Stimulated activated CD8-positive, alpha-beta memory T cell treated with anti-CD3 and anti-CD28 coated beads, Interleukin-15, amount 100 ng/mL, for 24 hours (primary cell): ENCODE data around the gene AGBL1.

Experiments used
- DNase-seq: peaks from one replicate; pipeline ENCODE4 v3.0.0-alpha.2; 2020; ENCODE audit warnings: low read depth

The AGBL1 gene

DNA sequence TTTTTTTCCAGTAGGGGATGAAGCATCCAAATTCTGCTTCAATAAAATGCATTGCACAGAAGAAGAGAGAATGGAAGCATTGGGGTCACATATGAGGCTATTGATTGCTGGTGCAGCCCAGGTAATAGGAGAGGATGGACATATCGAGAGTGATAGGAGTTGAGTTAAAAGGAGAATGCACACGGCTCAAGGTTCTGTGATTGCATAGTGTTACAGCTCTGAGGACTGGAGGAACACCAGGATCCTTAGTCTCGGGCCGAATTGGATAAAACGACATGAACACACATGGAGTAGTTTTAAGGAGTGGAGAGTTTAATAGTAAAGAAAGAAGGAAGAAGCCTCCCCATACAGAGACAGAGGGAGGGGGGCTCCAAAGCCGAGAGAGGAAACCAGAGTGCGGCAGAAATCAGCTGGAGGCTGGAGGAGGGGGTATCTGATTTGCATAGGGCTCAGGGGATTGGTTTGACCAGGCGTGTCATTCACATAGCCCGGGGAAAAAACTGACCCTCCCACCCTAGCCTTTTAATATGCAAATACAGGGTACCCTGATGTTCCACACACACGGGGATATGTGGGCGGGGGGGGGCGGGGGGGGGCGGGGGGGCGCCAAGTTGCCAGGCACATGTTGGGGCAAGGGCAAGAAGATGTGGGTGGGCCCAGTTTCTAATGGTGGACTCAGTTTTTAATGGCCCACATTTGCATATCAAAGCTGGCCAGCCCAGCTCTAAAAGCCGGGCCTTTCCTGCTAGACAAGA, 156.9 kb downstream of the AGBL1 start:
- DNase-seq, result no peak

DNA sequence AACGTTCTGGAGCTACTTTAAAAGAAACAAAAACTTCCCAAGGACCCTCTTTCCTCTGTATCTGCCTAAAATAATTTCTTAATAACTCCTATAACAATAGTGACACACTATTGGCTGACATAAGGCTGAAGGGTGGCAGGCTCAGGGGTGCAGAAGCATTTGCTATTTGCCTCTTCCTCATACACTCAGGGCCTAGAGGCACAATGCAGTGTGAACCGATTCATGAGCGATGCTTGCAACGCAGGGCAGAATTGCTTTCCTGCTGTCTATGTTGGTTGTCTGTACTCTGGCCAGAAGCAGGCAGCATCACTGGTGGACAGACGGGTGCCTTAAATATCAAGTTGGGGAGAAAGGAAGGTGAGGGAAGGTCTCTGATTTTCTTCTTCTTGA, 157.4 kb downstream of the AGBL1 start:
- DNase-seq, result no peak

DNA sequence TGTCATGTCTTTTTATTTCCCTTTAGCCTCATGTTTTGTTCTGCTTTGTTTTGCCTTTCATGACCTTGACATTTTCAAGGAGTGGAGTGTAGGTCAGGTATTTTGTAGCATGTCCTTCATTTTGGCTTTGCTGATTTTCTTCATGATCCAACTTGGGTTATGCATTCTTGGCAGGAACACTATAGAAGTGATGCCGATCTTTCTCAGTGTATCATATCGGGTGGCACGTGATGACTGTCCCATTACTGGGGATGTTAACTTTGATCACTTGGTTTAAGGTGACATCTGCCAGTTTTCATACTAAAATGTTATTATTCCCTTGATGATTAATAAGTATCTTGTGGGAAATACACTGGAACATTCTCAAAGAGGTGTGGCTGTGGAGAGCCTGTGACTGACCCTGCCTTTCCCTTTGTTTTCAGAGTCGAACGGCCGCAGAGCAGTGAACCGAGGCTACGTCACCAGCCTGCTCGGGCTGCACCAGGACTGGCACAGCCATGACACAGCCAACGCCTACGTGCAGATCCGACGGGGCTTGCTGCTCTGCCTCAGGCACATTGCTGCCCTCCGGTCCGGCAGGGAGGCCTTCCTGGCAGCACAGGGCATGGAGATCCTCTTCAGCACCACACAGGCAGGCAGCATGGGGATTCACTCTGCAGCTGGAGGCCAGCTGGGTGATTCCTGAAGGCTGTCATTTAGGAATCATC, 167.7 kb downstream of the AGBL1 start:
- DNase-seq, result no peak

DNA sequence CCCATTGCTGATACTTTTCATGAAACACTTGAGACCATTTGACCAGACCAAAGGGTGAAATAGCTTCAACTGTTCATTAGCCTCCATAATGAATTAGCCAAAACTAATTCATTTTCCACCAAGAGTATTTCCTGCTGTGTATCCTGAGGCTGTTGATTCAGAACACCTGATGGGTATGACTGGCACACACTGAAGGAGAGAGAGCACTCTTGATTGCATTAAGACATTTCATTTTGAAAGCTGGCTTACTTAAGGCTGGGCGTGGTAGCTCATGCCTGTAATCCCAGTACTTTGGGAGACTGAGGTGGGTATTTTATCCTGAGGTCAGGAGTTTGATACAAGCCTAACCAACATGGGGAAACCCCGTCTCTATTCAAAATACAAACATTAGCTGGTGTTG, 175.6 kb downstream of the AGBL1 start:
- DNase-seq, result no peak

DNA sequence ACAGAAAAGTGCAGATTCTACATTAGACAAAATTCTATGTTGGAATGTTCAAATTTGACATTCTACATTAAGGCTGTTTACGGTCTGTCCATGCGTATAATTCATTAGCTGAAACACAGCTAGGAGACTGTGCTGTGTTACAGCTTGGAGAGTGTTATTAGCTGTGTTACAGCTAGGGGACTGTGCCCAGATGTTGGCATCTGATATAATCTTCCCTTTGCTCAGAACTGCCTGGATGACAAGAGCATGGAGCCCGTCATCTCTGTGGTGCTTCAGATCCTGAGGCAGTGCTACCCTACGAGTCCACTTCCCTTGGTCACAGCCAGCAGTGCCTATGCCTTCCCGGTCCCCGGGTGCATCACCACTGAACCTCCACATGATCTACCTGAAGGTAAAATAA, 177.0 kb downstream of the AGBL1 start:
- DNase-seq, result no peak

DNA sequence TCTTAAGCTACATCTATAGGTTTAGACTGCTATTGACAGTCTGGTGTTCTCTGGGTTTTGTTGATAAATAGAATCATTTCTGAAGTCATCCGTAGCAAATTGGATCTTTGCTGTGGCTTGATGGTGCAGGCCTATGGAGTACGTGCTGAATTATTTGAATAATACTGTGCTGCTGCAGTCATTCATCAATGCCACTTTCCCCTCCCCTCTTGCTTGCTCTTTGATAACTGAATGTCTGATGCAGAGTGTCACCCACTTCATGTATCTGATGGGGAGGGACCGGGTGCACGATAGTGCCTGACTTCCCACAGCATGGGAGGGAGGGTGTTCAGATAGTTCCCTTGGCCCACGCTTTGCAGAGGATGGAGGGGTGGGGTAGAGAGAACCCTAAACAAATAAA, 179.9 kb downstream of the AGBL1 start:
- DNase-seq, result no peak

DNA sequence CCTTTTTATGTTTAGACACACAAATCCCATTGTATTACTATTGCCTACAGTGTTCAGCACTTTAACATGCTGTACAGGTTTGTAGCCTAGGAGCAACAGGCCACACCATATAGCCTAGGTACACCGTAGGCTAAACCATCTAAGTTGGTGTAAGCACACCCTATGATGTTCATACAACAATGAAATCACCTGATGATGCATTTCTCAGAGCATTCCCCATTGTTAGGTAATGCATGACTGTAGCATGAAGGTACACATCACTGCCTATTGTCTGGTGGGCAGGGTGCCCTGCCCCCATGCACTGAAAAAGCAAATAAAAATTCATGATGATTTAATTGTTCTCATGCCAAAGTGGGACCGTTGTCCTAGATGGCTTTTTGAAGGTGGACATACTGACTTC, 183.6 kb downstream of the AGBL1 start:
- no peak for DNase-seq

DNA sequence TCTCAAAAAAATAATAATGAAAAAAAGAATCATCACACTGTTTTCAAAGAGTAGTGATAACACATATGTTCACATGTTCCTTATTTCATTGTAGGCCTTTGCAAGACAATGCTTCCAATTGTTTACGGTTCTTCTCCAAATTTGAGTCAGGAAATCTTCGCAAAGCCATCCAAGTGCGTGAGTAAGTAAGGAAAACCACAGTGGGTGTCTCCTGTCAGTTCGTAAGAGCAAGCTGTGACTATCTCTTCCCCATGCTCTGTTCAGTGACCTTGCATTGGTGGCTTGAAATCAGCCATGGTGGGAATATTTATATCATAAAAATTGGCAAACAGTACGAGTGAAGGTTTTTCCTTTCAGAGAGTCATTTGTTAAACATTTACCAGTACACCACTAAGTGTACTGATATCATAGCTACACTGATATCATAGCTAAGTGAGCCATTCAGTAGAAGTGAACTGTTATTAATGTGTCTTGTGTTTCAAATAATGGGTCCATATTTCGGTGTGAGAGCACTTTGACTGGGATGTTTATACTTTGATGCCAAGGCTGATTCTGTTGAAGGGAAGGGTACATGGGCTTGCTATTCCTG, 187.3 kb downstream of the AGBL1 start:
- DNase-seq, result no peak

DNA sequence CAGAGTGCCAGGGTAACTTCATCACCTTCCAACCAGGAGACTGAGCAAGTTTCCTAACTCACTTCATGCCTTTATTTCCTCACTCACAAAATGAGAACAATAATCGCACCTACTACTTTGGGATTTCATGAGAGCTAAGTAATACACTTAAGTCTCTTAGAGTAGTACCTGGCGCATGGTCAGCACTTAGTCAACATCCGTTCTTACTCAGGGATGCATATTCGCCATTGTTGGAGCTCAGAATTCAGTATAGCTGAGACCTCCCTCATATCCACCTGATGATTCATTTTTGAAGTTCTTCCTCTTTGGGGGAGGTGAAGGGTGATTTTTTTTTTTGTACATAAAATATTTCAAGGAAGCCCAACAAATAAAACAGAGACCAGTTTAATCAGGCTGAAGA, 188.2 kb downstream of the AGBL1 start:
- DNase-seq, result no peak

DNA sequence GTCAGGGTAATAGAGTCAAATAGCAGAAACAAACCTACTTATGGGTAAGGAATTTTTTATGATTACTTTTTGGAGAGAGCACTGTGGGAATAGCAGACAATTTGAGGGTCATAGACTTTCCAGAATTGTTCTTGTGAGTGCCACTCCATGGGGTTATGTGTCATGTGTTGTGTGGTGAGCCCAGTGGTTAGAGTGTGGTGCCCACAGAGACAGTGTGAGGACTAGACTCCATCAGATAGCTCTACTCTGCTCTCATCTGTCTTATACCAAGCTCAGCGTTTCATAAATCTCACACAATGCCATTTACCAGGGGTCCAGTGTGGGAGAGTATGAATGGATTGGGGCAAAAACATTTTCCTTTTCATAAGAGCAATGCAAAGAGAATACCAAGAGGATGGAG, 188.9 kb downstream of the AGBL1 start:
- no peak for DNase-seq

DNA sequence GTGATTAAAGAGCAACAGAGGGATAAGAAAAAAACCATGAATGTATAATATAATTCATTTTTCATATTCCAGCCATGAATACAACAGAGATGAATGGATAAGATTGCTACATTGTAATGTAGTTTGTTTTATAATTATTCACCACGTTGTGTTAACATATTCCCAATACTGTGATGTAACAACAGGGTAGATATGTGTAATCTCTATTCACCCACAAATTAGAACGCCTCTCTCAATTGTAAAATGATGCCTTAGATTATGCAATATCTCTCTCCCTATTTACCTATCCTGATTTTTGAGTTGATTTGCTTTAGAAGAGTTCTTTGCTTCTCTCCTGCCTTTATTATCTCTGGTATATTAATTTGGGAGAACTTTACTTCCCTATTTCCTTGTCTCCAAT, 193.6 kb downstream of the AGBL1 start:
- DNase-seq, result no peak

DNA sequence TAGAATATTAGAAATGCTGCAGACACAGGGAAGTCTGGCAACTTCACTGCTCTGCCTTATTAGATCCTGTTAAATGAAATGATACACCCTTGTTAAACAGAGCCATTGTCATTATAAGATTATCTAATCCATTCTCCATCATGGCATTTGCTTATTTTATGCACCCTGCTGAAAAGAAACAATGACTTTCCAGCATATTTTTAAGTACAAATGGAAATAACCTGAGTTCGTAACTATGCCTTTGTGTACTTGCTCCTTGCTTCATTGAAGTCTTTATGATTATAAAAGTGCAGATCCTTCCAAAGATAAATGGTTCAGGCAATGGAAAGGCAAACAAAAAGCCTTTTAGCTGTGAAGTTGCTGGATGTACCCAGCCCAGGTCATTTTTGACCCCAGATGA, 195.7 kb downstream of the AGBL1 start:
- DNase-seq, result no peak

DNA sequence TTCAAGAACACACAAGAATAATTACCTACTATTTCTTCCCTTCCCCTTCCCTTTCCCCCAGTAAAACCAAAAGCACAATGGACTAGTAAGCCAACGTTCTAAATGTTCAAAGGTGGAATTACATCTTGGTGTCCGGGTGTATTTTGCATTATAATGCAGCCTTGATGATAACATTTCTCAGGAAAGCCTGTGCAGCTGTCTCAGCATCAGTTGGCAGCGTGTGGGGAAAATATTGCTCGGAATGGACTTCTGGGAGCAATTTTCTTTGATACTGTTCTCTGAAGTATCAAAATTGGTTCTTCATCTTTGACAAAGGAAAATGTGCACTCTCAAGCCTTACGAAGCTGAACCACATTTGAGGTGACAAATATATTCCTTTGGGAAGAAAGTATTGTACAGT, 198.9 kb downstream of the AGBL1 start:
- no peak for DNase-seq

DNA sequence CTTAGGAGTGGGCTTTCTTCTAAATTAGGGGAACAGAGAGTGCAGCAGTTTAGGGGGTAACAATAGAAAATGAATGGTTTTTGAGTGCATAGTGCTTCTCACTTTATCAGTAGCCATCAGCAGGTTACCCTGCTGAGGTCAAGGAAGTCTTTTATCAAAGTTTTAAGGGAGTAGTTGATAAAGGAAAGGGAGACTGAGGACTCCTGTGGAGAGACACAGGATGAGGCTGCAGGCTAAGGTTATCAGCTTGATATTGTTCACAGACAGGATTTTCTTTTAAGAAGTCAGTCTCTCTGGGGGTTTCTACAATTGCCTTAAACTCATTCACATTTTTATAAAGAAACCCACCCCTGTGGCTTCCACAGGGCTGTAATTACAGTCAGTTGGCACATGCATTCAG, 205.0 kb downstream of the AGBL1 start:
- no peak for DNase-seq

DNA sequence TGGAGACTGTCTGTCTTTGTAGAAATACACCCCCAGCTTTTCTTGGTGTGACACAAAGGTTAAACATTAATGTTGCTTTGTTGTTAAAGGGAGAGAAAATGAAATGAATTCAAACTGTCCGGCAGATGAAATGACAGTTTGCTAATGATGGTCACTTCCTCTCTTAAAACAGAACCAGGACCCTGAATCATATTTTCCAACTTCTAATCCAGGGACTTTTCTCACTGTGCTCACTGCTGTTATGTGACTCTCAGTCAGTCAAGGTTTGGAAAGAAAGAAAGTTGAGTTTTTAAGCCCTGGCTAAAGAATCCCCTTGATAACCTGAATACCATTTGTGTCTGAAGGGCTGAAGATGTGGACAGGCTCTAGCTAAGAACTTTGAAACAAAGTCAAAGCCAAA, 215.8 kb downstream of the AGBL1 start:
- DNase-seq, result no peak

DNA sequence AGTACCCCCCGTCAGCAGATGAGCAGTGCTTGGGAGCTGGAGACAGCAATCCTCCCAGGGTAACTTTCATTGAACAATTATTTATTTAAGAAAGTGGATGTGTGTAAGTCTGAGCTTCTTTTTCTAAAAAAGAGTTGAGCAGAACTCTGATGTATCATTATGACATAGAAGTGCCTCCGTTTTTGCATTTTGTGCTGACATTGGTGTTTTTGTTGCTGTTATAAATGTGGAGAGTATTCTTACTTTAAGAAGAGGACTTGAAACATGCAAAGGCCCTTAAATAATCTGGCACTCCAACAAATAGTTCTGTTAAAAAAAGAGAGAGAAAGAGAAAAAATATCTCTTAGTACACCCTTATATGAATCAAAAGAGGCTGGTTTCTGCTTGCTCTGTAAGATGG, 217.1 kb downstream of the AGBL1 start:
- DNase-seq, result no peak

DNA sequence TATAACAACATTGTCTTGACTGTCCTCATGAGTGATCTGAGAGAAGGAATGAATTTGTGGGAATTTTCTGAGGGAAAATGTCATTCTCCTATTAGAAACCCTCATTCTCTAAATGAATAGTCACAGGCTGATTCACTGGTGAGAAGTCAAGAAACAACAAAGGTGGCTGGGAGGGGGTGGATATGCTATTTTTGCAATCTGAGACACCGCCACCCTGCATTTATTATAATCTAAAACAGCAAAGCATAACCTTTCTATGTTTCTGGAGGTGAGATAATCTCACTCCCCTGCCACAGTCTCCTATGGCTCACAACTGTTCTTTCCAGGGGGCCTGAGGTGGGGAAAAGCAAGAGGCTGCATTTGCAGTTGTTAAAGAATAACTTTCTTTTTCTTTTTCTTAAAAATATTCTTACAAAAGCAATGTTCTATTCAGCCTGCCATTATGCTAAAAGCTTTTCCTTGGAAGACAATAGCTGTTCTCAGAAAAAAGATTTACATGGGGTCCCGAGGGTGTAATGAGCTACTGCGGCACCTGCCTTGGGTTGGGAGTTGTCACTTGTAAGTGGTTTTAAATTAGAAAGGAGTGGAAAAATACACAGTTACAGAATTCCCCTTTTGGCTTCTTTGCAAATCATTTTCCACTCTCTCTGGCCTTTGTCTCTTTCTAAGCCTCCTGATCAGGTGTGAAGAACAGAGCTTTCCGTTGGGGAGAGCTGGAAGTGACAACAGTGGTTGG, 220.9 kb downstream of the AGBL1 start:
- DNase-seq, result no peak

DNA sequence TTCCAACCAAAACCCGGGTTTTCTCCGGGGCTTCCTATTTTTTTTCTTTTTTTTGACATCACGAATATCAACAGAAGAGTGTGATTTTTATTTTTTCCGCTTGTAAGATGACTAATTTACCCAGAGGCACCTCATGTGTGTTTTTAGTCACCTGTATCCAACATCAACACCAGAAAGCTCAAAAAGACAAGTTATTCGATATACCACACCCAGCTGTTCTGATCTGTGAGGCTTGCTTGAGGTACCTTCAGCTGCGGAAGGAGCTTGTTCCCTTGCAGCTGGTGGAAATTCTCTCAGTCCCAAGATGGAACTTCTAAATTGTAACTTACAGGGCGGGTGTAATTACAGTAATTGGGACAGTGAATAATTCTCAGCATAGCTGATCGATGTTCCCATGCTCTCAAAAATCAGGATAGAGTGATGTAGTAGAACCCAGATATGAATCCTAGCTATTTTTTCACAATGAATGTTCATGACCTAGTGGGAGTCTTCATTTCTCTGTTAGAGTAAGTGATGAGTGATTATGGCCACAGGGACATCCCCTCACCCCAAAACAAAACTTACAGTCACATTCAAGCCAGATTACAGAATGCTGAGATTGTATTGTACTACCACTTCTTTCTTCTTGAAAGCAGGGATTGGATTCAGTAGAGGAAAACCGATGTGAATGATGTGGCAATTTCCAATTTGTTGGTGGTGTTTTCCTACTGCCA, 232.1 kb downstream of the AGBL1 start:
- DNase-seq, result no peak

DNA sequence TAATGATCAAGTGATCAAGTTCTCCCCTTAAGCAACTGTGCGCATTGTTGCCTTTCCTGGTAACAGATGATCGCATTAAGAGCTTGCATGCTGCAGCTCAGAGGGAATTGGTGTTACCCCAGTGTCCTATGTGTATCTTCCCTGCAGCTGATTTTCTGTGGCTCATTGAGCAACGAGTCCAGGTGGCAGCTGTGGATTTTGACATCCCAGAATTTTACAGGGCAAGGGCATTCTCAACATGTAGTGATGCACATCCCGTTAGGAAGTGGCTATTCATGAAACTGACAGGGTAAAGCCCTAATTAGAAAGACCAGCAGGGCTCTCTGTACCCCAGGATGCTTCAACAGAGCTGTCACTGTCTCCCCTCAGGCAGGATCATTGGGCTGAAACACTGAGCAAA, 232.8 kb downstream of the AGBL1 start:
- no peak for DNase-seq

DNA sequence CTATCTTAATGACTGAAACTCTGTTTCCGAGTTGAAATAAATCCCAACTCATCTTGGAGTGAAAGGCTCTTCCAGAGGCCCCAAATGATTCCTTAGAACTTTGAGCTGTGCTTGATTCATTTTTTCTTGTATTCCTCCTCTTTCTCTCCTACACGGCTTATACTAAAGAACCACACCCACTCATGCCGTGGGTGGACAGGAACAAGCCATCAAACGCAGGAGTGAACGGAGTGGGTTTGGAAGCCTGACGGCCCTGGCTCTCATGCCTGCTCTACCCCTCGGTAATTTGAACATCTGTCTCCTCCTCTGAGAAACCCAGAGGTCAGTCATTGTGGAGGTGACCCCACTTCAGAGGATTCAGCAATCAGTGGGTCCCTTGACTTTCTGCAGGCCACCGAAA, 236.5 kb downstream of the AGBL1 start:
- no peak for DNase-seq

DNA sequence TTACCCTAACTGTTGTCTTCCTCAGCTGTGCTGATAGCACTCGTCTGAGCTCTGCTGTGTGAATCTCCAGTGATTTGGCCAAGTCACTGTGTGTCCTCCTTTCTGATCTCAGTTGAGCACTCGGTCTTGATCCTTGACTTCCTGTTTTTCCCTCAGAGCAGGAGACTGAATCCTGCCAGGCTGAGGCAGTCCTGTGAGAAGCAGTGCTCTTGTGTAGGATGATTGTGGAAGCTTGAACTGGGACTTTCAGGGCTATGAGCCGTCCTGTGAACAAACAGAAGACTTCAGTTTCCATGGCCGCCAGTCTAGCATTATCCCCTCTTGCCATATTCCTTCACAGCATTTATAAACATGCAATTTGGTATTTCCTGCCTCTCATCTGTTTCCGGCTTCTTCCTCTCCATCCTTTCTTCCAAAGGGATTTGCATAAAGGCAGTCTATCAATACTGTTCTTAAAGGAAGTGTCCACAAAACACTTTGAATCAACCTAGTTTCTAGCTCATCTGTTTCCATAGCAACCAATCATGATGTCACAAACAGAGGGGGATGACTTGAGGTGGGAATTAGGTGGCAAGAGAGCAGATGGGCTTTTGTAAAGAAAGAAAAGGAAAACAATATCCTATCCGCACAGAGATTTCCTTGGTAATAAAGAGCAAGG, 237.2 kb downstream of the AGBL1 start:
- DNase-seq, result no peak

DNA sequence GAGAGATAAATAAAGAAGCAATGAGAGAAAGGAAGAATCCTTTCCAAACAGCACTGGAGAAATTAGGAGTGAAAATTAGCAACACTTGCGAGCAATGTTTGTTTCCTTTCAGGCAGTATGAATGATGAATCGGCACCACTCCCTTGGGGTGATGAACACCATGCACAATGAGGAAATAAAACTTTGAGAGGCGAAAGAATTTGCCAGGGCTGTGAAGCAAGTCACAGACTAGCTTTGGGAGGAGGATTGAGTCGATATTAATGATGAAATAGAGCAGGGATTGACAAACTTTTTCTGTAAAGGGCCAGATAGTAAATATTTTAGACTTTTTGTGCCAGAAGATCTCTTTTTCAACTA, 237.7 kb downstream of the AGBL1 start:
- DNase-seq, result no peak
